Stimulated activated CD8-positive, alpha-beta memory T cell treated with anti-CD3 and anti-CD28 coated beads, Interleukin-2, amount 100 ng/mL, for 48 hours (primary cell): Measurements from ENCODE around the gene RNF144A.
"Not testable (repeated sequence)": the region's sequence is repeated elsewhere in the genome, so short reads cannot be mapped to it uniquely, and the experiment has no call there.

Experiments
- DNase-seq, 2 donors: peaks; one replicate each; pipeline ENCODE4 v3.0.0-alpha.2; 2020; ENCODE audit warnings: low read depth in 2 of 2

RNF144A gene

GRCh38 chr2:6972067-6972710 lies 55.0 kb downstream of the RNF144A start:
- DNase-seq, result no peak

GRCh38 chr2:6973895-6974545 lies 56.8 kb downstream of the RNF144A start:
- DNase-seq, result no peak

GRCh38 chr2:6975988-6976387 lies 58.8 kb downstream of the RNF144A start:
- DNase-seq, result no peak

DNA sequence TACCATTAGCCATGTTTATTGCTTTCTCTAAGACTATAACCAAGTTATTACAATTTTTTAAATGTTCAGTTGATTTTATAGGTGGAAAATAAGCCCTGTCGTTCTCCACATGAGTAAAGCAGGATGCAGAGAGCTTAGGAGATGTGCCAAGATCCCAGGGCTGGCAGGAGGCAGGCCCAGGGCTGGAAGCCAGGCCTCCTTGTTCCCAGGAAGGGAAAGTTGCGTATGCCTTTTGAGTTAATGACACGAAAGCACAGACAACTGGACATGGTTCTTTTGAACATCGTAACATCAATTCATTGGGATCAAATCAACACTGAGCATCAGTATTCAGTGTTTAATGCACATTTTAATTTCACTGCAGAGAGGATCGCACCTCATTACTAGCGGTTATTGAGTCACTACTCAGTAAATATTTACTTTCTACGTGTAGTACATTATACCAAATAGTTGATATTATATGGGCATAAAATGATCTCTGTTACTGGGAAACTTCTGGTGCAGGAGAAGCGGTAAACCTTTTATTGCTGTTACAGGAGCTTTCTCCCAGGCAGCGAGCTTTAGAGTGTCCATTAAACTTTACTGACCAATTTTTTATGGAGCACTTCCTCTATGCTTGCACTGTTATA lies 60.0 kb downstream of the RNF144A start:
- no peak for DNase-seq

DNA sequence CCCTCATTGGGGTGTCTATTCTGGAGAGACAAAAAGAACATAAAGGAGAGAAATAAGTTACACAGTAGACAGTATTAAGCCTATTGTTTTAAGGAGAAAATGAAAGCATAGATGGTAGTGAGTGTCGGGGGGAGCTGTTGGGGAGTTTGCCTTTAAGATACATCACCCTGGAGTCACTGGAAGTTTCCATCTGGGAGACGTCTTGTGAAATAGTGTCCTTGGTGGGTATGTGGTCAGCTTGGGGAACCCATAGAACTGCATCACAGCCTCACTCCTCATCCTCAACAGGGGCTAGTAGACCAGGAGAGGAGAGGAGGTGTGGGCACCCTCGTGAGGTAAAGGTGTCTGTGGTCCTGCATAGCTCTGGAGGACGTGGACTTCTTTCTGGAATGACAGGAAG lies 60.6 kb downstream of the RNF144A start:
- no peak for DNase-seq

DNA sequence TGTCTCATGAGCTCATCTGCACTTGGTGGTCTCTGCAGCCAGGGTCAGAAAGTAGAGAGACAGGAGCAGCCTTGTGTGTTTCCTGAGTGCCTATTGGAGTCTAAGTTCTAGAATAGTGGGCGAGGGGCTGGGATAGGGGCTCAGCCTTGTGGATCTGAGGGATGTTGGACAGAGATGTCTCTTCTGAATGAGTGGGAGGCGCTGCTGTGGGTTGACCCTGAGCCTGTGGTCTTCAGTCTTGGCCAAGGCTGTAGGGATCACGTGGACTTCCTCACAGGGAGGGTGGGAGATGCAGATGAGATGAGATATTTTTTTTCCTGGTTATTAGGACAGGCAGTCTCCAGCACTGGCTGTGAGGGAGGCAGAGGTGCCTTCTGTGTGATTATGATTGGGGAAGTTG lies 61.8 kb downstream of the RNF144A start:
- no peak for DNase-seq

DNA sequence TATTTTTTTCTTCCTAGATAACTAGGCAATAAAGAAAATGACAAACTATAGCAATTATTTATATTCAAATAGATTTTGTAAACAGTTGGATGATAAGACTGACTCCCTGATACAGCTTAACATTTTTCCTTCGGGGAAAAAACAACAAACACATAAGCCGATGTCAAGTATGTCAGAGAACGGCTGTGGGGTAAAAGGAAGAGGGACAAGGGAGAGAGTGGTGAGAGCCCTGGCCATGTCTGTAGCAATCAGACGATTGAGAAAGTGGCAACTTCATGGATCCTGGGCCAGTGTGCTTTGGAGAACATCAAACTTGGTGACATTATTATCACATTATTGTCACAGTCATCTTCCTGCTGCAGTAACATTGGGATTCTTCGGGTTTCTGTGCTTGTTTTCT lies 65.2 kb downstream of the RNF144A start:
- DNase-seq, result no peak

DNA sequence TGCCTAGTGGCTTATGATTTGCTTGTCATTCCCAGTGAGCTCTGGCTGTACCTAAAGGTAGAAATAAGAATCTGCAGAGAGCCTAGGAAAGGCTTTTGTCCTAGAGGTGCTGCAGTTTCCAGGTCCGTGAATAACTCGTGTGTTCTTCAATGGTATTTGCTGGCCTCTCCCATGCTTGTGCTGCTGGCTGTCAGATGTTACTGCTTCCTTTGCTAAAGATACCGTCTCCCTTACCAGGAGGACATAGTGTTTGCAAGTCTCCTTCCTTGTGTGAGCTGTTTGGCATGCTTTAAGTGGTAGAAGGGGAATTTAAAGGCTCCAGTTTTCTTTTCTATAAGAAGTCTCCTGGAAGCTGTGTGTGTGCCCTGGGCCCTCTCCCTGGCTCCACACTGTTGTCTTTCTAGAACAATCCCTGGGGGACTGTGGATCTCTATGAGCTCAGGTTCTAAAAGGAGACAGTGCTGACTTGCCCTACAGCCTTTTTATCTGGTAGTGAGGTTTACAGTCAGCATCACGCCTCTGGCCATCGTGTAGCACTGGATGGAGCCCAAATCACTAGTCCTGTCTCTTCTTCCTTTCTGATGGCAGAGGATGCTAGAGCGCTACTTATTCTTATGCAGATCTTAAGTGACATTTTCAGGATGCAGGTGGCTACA lies 65.8 kb downstream of the RNF144A start:
- no peak for DNase-seq

DNA sequence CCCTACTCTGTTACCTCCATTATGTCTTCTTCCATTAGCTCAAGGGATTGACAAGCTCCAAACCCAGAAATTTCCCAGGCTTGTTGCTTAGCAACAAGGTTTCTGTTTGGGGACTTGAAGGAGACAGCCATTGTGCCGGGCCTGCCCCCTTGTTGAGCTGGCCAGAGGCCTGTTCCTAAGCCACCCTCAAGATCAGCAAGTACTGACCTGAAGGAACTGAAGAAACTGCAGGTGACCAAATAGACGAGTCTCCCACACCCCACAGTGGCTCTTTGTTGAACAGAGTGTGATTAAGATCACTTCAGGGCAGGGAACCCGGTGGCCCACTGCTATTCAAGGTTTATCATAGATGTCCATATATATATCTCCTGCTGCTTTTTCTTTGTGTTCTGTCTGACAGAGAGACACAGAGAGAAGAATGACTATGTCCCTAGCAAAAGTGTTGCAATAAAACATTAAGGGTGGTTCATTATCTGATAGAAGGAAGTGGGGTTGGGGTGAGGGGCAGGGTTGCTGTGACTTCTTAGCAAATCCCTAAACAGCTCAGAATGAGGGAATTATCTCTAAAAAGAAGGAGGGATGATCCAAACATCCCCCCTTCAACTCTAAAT lies 69.2 kb downstream of the RNF144A start:
- no peak for DNase-seq

DNA sequence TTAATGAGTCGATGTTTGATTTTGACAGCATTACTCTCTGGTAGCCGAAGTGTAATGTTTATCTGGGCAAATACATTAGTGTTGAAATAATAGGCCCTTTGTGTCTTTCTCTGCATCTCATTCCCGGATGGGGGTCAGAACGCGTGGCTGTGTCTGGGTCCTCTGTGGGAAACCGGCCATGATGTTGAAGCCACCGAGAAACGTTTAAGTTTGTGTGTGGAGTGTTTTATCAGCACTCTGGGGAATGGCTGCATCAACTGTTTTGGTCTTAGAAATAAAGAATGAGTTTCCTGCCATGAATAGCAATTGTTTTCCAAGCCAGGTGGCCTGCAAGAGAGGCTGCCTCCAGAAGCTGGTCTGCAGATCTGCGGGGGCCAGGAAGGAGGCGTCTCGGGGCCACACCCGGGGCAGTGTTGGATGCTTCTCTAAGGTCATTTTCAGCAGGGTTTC lies 69.7 kb downstream of the RNF144A start:
- no peak for DNase-seq

GRCh38 chr2:6990871-6991270 lies 73.7 kb downstream of the RNF144A start:
- no peak for DNase-seq

- no peak for DNase-seq
These were observed 75.6 kb downstream of the RNF144A start for GRCh38 chr2:6992794-6993228.

DNA sequence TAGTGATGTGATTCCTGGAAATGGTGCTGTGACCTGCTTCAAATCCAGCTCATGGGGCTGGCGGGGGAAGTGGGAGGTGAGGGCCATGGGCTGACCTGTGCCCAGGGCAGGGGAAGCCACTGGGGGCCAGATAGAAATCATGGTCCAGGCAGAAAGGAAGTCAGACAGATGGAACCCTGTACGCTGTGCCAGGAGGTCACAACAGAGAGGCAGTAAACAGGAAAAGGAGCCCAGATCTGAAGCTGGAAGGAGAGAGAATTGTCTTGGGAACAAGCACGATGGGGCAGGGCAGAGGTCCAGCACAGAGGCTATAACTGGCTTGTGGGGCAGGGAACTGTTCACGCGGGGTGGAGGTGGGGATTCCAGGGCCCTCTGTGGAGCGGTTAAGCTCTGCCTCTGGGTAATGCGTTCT lies 76.0 kb downstream of the RNF144A start:
- no peak for DNase-seq

DNA sequence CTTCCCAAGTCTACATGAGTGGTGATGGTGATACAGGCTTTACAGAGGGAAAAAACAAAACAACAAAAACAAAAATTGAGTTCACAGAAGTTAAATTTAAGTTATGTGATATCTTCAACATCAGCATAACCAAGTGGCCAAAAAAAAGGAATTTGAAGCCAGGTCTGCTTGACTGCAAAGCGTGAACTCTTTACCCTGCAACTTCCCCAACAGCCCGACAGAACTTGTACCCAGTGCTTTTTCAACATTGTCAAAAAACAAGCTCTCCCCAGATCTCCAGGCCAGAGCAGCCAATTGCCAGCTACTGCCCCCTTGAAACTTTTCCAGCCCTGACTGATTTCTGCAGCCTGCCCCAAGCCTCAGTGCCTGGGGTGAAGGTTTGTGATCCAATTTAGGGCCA lies 76.7 kb downstream of the RNF144A start:
- no peak for DNase-seq

- no peak for DNase-seq
These were observed 77.4 kb downstream of the RNF144A start for GRCh38 chr2:6994536-6995128.

- no peak for DNase-seq
These were observed 78.3 kb downstream of the RNF144A start for GRCh38 chr2:6995391-6996097.

DNA sequence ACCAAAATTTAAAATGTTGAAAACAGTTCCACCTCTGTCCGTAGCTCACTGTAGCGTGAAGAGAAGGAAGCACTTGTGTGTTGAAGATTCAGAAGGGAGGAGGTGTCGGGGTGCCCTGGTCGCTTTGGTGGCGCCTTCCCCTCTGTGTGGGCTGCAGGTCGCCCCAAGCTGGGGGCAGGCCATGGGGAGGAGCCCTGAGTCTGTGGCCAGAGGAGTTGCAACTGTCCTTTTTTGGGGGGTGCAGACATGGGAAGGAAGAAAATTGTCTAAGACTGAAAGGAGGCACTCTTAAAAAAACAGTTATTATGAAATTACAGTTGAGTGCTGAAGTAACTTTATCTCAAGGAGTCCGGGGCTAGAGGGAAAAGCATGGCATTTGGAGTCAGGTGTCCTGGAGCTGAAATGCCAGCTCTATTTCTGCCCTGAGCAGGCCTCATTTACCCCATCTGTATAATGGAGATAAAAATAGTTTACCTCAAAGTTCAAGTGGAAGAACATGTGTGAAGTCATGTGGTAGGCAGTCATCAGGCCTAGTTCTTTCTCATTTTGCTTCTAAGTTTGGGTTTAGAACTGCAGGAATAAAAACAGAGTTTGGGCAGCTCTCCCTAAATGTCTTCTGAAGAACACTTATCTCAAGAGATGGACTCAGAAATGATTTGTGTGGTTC lies 82.1 kb downstream of the RNF144A start:
- DNase-seq, result no peak

DNA sequence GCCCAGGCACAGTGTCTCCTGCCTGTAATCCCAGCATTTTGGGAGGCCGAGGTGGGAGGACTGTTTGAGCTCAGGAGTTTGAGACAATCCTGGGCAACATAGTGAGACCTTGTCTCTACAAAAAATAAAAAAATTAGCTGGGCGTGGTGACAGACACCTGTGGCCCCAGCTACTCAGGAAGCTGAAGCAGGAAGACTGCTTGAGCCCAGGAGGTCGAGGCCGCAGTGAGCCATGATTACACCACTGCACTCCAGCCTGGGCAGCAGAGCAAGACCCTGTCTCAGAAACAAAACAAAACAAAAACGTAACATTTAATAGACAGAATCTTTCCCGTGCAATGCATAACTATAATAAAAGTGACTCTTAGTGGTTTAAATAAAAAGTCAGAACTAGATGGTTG lies 84.2 kb downstream of the RNF144A start:
- not testable (repeated sequence) for DNase-seq

DNA sequence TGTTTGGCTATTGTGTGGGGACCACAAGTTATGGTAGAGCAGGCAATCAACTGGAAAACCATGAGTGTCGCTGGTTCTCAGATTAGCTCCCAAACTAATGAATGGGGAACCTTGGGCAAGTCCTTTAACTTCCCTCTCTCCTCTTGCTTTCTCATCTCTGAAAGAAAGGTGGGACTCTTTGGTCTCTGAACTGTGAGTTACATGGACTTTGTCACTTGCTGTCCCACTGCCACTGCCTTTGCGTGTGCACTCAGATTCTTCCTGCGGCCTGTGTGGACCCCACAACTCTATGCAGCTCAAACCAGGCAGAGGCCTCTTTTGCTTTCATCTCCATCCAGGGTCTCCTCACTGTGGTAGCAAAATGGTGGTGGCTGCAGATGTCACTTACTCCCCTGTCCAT lies 86.7 kb downstream of the RNF144A start:
- no peak for DNase-seq

- no peak for DNase-seq
These were observed 87.4 kb downstream of the RNF144A start for GRCh38 chr2:7004636-7005035.

DNA sequence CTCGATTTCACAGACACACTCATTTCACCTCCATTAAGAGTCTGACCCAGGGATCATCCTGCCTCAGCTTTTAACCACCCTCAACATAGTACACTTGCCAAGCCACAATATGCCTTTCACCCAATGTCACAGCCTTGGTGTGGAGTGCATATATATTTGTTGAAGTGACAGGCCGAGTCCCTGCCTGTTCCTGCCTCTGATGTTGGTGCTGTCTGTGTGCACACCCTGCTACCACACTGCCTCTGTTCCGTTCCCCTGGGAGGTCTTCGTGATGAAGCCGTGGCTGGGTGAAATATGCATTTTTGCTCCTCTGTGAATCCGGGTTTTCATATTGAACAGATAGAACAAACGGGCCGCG lies 90.3 kb downstream of the RNF144A start:
- no peak for DNase-seq
